NCI-H187 (cell line): Measurements from ENCODE around the gene ROBO4.

Source experiments
- DNase-seq, 2 experiments: peaks; one replicate each; lab custom pipeline; 2025; lab: John Stamatoyannopoulos, UW

The ROBO4 gene

GRCh38 chr11:124897674-124898262, at the start of gene ROBO4:
TSS of gene ROBO4 (minus strand) at chr11:124897865. CDS start at chr11:124897795, 70 bp downstream.
- DNase-seq = no peak

DNA sequence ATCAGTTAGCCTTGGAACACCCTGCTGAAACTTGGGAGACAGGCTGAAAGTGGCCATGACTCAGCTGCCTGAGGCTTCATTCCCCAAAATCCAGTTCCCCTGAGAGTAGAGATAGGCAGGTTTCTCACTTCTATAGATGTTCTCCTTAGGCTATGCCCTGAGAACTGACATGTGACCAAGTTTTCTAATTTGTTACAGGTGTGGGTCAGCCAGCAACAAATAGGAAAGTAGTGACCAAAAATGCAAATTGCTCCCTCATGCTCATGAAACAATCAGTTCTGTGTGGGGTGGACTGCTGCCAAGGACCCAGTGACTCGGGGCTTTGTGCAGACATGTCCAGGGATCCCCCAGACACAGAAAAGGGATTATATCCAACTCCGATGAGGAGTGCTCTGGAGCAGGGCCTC, 49.1 kb upstream of the ROBO4 start:
- DNase-seq = no peak

DNA sequence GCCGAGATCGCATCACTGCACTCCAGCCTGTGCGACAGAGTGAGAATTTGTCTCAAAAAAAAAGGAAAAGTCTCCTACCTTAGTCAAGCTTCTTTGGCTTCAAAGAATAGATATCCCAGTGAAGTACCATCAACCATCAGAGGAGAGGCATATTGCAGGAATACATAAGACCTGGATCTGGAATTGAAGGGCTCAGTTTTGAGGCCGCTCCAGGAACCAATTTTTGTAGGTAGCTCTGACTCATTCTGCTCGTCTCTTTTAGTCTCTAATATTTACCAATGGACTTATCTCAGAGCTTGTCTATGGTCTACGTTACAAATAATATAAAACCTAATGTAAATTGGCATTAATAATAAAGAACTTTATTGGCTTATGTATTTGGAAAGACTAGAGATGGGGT, 48.2 kb upstream of the ROBO4 start:
- DNase-seq = no peak

DNA sequence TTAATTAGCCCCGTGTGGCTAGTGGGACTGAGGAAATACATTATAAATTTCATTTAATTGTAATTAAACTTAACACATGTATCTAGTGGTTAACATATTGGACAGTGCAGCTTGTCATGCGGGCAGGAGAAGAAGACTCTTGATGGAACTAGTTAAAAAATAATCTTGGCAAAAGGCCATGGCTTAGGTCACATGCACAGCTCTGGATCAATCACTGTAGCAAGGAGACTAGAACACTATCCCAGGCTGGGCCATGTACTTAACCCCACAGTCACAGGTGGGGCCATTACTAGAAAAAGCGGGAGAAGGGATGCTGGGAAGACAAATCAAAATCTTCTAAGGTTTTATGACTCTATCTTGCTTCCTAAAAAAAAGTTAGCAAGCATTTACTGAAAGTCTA, 46.9 kb upstream of the ROBO4 start:
- no peak for DNase-seq

DNA sequence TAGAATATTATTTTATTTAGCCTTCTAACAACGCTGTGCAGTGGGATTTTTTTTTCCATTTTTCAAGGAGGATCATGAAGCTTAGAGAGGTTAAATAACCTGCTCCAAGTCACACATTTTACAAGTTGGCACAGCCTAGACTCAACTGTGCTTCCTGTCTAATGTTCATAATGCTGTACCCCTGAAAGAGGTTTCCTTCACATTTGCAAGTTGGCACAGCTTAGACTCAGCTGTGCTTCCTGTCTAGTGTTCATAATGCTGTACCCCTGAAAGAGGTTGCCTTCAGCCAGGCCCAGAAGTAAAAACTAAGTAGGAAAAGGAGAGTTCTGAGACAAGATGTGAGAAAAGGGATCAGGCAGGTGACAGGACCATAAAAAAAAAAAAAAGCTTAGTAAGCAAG, 46.1 kb upstream of the ROBO4 start:
- no peak for DNase-seq

GRCh38 chr11:124943254-124943616, 45.6 kb upstream of the ROBO4 start:
- DNase-seq = no peak

- DNase-seq = no peak
These were observed 45.0 kb upstream of the ROBO4 start for GRCh38 chr11:124942466-124943253.

- DNase-seq = no peak
These were observed 44.0 kb upstream of the ROBO4 start for GRCh38 chr11:124941703-124942102.

GRCh38 chr11:124938970-124939369, 41.3 kb upstream of the ROBO4 start:
- DNase-seq = no peak

DNA sequence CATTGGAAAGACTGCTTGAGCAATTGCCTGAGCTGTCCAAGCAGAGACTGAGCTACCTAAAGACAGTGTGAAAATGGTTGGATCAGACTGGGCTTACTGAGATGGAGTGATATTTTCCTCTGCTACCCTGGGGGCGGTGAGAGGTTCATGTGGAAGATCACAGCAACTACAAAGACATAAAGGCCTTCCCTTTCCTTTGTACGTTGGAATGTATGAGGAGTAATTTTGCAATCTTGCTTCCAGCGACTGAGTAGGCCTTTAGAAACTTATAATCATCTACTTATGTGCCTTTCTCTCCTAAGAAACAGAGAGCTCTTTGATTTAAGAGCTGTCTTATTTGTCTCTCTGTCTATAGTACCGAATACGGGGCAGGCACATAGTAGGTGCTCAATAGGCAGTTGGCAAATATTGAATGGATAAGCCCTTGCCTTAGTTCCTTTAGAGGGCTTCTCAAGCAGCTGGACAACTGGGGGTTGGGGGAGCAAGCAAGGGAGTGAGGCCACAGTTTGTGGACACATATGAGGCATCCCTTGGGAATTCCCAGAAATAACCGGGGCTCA, 40.6 kb upstream of the ROBO4 start:
- no peak for DNase-seq

DNA sequence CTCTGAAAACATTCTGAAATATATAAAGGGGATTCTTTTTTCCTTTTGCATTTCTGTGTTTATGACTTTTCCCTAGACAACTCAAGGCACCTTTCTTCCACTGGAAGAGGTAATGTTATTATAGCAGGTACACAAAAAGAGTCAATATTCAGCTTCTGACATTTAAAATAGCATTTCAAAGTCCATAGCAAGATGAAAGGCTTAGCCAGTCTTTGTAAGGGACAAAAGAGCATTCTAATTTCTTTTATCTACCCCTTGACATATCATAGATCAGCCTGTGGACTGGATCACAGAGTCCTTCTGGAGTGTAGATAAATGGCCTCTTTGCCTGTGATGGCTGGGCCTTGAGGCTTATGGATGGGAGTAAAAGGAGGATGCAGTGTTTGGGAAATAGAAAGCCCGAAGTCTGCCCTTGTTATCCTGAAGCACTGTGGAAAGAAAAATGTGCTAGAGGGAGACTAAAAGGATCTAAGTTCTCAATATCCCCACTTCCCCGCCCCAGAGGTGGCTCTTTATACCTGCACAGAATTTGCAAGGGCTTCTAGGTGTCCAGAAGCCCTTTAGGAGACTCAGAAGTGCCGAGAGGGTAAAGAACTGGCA, 39.8 kb upstream of the ROBO4 start:
- no peak for DNase-seq

- no peak for DNase-seq
These were observed 38.2 kb upstream of the ROBO4 start, which contains the start of gene HEPACAM for GRCh38 chr11:124935548-124936514. TSS of gene HEPACAM (minus strand) at chr11:124936047. CDS start at chr11:124936006, 41 bp downstream.

DNA sequence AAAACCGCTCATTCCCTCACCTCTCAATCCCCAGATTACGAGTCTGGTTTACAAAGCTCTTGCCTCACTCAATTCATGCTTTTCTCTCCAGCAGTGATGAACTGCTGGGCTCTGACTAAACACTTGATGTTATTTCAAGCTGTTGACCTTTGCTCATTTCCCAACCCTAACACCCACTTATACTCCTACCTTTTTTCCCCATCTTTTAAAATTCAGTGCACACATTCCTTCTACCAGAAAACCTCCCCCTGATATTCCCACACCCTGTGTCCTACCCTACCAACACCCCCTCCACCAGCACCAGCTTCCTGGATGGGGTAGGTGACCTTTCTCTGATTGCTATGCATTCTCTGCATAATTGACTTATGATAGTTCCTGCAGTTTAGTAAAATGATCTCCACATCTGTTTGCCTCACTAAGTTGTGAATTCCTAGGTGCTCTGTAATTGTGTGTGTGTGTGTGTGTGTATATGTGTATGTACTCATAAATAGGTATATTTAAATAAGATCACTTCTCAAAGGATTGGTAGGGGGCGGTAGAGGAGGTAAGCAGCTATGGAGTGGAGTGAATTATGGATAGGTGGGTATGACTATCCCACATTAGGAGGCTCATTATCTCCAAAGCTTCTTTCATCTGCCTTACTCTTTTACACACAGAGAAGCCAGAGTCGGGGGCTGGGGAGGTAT, 37.3 kb upstream of the ROBO4 start:
- no peak for DNase-seq

DNA sequence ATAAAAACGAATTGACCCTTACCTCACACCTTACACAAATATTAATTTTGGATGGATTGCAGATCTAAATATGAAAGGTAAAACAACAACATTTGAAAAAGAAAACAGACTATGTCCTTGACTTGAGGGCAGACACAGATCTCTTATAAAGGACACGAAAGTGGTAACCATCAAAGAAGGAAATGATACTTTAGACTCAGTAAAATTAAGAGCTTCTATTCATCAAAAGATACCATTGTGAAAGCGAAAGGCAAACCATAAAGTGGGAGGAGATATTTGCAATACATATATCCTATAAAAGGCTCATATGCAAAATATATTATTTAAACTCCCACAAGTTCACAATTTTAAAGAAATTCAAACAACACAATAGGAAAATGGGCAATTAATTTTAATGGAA, 33.1 kb upstream of the ROBO4 start:
- no peak for DNase-seq

- no peak for DNase-seq
These were observed 31.4 kb upstream of the ROBO4 start for GRCh38 chr11:124928942-124929665.

DNA sequence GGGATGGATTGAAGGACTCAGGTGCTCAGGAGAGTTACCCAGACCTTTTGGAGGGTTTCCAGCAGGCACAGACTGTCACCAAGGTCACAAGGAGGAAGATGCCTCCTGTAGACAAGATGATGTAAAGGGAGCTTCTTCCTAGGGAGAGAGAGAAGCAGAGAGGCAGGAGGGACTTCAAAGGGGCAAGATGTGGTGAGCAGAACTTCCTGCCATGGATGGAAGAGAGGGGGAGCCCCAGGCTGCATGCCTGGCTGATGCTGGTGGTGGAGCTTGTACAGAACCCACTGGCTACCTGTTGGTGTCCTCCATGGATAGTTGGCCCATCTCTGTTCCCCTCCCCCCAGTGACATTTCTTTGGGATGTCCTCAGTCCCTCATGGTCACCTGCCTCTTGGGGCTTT, 25.6 kb upstream of the ROBO4 start:
- no peak for DNase-seq

DNA sequence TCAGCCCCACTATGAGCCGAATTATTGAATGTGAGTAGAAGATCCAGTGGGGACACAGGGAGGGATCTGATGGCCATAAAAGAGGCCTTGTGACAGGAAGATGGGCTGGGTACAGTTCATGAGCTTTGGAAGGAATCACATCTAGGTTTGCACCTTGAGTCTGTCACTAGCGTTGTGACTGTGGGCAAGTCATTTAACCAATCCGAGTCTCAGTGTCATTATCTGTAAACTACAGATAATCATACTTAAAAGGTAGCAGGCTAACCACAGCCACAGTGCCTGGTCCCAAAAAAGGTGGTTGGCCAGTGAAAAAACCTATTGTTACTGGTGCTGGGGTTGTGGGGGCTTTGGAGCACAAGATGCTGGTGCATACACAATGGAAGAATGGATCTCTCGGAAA, 25.2 kb upstream of the ROBO4 start:
- no peak for DNase-seq

DNA sequence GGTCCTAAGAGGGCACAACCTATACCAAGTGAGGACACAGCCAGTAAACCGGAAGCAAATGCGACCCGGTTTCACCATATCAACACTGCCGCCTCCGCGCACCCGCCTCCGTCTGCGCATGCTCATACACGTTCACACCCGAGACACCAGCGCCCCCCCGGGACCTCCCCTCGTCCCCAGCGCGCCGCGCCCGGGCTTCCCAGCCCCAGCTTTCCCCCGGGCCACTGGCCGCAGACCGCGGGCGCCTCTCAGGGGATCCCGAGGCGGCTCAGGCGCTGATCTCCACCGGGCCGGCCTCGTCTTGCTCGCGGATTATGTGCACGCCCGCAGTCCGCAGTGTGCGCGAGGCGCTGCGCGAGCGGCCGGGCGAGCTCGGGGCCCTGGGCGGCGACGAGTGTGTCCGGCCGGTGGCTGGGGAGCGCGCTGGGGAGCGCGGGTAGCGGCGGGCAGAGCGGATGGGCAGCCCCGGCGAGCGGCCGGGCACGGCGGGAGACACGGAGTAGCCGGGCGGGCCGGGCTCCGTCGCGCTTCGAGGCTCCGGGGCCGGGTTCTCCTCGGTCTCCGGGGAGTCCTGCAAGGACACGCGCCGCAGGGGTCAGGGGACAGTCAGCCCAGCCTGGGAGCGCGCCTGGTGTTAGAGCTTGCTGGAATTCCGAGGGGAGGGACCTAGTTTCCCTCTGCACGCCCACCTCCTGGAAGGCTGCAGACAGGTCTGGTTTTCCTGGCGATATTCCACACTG, 23.4 kb upstream of the ROBO4 start:
- no peak for DNase-seq

- DNase-seq = no peak
These were observed 22.7 kb upstream of the ROBO4 start for GRCh38 chr11:124920356-124920755.

DNA sequence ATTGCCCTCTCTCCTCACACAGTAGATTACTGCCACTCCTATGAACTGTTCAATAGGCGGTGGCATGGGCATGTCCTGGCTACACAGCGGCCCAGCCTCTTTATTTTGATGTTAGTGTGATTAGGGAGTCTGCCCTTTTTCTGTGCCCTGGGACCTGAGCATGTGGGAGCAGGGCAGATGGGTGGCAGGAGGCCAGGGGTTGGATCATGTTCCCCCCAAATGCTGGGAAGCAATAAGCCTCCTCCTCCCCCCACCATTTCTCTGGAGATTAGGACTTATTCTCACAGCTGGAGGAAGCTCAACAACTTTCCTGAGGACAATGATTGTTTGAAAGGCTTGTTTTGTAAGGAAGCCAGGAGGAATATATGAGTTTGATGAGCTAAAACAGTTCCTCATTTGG, 22.2 kb upstream of the ROBO4 start:
- DNase-seq = no peak
